Stimulated activated CD4-positive, alpha-beta T cell treated with anti-CD3 and anti-CD28 coated beads, Interleukin-1b, Interleukin-23, amount 100 ng/mL, for 1 hour (primary cell): Measurements from ENCODE around the gene STRBP.
A peak's percentile ranks its signal among the peaks of the same experiment; 100 is the strongest.
"Not testable (repeated sequence)": the region's sequence is repeated elsewhere in the genome, so short reads cannot be mapped to it uniquely, and the experiment has no call there.

ENCODE experiments used
- DNase-seq, 2 donors: peaks; one replicate each; pipeline ENCODE4 v3.0.0-alpha.2; 2020; ENCODE audit warnings: low read depth in 2 of 2

Gene STRBP

DNA sequence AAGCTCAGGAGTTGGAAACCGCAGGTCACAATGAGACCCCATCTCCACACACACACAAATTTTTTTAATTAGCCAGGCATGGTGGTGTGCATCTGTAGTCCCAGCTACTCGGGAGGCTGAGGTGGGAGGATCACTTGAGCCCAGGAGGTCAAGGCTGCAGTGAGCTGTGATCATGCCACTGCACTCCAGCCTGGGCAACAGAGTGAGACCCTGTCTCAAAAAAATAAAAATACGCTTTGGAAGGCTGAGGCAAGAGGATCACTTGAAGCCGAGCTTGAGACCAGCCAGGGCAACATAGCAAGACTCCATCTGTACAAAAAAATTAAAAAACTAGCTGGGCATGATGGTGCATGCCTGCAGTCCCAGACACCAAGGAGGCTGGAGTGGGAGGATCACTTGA is 19.2 kb downstream of the STRBP start:
- DNase-seq, result not testable (repeated sequence)

GRCh38 chr9:123248630-123249029 is 19.8 kb downstream of the STRBP start:
- no peak for DNase-seq

DNA sequence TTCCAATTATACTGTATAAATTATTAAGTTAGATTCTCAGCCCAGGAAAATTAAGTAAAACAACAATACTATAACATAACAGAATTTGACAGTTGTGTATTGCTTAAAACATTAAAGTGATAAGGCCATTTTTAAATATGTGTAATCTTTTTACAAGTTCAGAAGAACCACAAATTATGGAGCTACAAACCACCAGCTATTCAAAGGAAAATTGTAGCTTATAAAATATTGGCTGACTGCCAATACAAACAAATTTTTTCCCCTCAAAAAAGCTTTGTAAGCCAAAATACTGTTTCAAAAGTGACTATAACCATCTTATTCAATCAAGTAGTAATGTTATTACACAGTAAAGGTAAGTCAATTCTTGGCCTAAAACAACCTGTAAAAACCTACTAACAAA is 21.9 kb downstream of the STRBP start:
- no peak for DNase-seq

- no peak for DNase-seq
Observed at GRCh38 chr9:123239726-123240125, 28.7 kb downstream of the STRBP start.

GRCh38 chr9:123238365-123238764 is 30.0 kb downstream of the STRBP start:
- no peak for DNase-seq

DNA sequence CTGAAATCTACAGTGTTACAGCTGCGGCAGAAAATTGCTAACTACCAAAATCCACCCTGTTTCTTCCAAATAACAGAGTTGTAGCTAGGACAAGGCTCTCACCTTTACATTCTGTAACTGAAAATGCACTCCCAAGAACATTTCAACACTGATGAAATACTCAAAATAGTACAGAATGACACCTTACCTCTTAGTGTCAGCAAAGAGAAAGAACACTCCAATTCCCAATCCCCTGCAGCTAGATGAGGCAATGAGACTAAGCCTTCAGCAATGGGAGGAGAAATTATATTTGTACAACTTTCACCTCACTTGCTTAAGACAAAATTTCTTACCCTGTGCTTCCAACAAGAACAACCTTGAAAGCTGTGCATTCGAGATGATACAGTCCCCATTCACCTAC is 31.2 kb downstream of the STRBP start:
- DNase-seq, result no peak

DNA sequence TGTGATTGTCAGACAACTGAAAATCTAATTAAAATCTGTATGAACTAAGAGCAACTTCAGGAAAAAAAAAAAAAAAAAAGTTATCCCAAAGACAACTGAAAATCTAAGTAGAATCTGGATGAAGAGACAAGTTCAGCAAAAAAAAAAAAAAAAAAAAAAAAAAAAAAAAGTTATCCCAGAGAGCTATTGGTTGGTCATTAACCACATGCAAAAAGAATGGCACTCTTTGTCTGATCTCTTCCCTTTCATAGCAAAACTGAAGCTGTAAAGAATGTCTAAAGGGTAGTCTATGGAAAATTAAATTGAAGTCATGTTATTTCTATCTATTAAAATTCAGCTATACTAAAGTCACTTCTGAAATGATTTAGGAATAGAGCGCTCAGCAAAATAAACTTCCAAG is 32.9 kb downstream of the STRBP start:
- no peak for DNase-seq

DNA sequence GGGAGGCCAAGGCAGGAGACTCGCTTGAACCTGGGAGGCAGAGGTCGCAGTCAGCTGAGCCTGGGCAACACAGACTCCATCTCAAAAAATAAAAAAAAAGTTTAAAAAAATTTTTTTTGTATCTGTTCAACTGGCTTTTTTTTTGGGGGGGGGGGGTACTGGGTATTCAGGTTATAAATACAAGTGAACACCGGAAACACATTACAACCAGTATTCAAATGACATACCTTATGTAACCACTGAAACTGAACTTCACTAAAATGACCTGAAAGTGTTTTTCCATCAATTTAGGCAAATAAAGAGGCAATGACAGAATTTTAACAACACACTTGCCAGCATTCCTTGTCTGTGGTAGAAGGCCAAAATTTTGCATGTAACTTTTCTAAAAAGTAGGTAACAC is 33.5 kb downstream of the STRBP start:
- DNase-seq, result no peak

- no peak for DNase-seq
Observed at GRCh38 chr9:123232332-123232731, 36.1 kb downstream of the STRBP start.

- DNase-seq, result no peak
Observed at GRCh38 chr9:123231421-123231820, 37.0 kb downstream of the STRBP start.

DNA sequence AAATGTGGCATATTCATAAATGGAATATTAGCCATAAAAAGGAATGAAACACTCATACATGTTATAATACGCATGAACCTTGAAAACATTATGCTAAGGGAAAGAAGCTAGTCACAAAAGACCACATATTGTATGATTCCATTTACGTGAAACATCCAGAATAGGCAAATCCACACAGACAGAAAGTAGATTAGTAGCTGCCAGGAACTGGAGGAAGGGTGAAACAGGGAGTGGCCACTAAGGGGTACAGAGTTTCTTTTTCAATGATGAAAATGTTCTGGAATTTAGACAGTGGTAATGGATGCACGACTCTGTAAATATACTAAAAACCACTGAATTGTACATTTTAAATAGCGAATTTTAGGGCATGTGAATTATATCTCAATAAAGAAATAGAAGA is 39.4 kb downstream of the STRBP start:
- no peak for DNase-seq

- no peak for DNase-seq
Observed at GRCh38 chr9:123225995-123226394, 42.4 kb downstream of the STRBP start.

GRCh38 chr9:123225374-123225813 is 43.0 kb downstream of the STRBP start:
- DNase-seq, result peak; percentile 4 to 19

DNA sequence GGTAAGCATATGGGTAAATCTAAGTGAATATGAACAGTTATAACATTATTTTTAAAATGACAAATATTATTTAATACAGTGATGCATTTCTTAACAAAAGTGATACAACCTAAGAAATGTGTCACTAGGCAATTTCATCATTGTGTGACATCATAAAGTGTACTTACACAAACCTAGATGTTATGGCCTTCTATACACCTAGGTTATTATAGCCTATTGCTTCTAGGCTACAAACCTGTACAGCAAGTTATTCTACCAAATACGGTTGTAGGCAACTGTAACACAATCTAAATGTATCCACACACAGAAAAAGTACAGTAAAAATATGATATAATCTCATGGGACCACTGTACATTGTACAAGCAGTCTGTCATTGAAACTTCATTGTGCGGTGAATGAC is 48.3 kb downstream of the STRBP start:
- DNase-seq, result no peak

- DNase-seq, result no peak
Observed at GRCh38 chr9:123218831-123219230, 49.6 kb downstream of the STRBP start.

DNA sequence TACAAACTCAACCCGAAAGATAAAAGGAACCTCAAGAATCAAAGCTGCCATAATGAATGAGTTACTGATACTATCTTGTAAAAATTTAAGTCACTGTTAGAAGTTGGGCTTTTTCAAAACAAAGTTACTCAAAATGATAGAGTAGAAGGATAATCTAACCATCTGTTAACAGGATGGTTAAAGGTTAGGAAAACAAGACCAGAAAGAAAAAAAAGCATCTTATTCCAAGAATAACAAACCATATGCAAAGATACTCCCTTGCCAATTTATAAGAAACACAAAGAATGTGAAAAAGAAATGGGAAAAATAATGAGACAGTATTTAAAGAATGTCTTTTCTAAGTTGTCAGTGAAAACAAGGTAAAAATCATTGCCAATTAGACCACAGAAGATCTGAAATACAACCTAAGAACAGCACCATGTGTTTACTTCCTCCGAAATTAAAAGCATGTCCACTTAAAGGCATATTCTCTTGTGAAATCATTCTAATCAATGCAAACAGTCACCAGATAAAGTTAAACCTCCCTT is 51.2 kb downstream of the STRBP start:
- DNase-seq, result no peak

GRCh38 chr9:123216251-123216797 is 52.1 kb downstream of the STRBP start:
- no peak for DNase-seq

GRCh38 chr9:123211081-123211480 is 57.3 kb downstream of the STRBP start:
- no peak for DNase-seq

- no peak for DNase-seq
Observed at GRCh38 chr9:123208626-123209174, 59.7 kb downstream of the STRBP start.

DNA sequence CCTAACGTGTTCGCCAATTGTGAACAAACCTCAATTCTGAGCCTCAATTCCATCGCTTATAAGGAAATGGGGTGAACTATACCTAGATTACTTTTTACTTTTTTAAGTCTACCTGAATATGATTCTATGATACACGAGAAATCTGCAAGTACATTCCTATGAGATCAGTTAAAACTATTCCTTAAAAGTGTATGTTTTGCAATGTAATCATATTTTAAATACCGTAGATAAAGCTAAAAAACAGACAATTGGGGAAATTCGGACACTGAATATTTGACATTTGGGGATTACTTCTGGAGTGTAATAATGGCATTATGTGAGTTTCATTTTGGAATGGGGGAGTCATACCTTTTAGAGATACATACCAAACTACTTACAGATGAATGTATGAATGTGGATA is 62.3 kb downstream of the STRBP start:
- no peak for DNase-seq

DNA sequence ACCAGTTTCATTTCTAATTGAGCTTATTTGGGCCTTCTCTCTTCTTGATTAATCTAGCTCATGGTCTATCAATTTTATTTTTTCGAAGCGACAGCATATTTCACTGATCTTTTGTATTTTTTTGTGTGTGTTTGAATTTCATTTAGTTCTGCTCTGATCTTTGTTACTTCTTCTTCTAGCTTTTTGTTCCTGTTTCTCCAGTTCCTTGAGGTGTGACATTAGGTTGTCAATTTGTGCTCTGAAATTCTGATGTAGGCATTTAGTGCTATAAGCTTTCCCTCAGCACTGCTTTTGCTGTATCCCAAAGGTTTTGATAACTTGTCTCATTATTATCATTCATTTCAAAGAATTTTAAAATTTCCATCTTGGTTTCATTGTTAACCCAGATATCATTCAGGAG is 67.3 kb downstream of the STRBP start:
- DNase-seq, result no peak

DNA sequence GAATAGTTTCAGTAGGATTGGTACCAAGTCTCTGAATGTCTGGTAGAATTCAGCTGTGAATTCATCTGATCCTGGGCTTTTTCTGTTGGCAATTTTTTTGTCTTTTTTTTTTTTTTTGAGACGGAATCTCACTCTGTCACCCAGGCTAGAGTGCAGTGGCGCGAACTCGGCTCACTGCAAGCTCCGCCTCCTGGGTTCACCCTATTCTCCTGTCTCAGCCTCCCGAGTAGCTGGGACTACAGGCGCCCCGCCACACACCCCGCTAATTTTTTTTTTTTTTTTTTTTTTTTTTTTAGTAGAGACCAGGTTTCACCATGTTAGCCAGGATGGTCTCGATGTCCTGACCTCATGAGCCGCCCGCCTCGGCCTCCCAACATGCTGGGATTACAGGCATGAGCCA is 67.9 kb downstream of the STRBP start:
- DNase-seq, result not testable (repeated sequence)

GRCh38 chr9:123196124-123196523 is 72.3 kb downstream of the STRBP start:
- no peak for DNase-seq

GRCh38 chr9:123194023-123194422 is 74.4 kb downstream of the STRBP start:
- DNase-seq, result no peak
